Stomach (tissue), 4 donors: ENCODE data around the gene BAZ1A.

Experiments used
- EP300 ChIP-seq: sonication (generic); formaldehyde crosslinking; IDR thresholded peaks from one replicate; pipeline ENCODE4 v1.6.1; 2017; ENCODE audit warnings: antibody characterized with exemption
- POLR2A ChIP-seq, 4 donors: fragments of 450-650 bp; IDR thresholded peaks; one replicate each; pipeline ENCODE4 v1.6.1; 2016; ENCODE audit warnings: antibody characterized with exemption in 4 of 4, control low read depth in 2 of 4, mild to moderate bottlenecking in 1 of 4, moderate library complexity in 1 of 4
- POLR2AphosphoS5 ChIP-seq, 3 donors: sonication (generic); formaldehyde crosslinking; IDR thresholded peaks; one replicate each; pipeline ENCODE4 v1.6.1; 2016; ENCODE audit warnings: antibody characterized with exemption in 3 of 3
- TF ChIP-seq, protein P1 (sequence below), 7 experiments: fragments of 450-650 bp in 4 of 7; fragments of 200-600 bp in 3 of 7; sonication (generic) in 3 of 7; IDR thresholded peaks; one replicate each; pipeline ENCODE4 v1.5.1; 2016 to 2019; ENCODE audit warnings: antibody characterized with exemption in 7 of 7, control low read depth in 2 of 7, mild to moderate bottlenecking in 1 of 7

DNA sequence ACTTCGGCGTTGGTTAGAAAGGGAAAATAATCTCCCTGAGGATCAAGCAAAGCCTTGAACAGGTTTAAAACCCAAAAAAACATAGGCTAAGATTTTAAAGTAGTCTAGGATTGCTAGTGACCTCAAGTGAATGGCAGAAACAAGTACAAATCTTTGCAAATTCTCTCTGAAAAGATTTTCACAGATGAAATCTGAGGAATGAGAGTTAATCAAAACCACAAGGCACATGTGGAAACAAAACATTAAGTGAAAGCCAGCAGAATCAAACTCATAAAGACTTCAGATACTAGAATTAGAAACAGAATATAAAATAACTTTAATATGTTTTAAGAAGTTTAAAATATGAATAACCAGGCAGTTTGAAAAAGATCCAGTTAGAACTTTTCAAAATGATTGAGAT is 108.6 kb downstream of the BAZ1A start:
- TF ChIP-seq, protein P1, sequence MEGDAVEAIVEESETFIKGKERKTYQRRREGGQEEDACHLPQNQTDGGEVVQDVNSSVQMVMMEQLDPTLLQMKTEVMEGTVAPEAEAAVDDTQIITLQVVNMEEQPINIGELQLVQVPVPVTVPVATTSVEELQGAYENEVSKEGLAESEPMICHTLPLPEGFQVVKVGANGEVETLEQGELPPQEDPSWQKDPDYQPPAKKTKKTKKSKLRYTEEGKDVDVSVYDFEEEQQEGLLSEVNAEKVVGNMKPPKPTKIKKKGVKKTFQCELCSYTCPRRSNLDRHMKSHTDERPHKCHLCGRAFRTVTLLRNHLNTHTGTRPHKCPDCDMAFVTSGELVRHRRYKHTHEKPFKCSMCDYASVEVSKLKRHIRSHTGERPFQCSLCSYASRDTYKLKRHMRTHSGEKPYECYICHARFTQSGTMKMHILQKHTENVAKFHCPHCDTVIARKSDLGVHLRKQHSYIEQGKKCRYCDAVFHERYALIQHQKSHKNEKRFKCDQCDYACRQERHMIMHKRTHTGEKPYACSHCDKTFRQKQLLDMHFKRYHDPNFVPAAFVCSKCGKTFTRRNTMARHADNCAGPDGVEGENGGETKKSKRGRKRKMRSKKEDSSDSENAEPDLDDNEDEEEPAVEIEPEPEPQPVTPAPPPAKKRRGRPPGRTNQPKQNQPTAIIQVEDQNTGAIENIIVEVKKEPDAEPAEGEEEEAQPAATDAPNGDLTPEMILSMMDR (IDR thresholded peaks at IDR 0.05): no peak
- TF ChIP-seq POLR2A (IDR thresholded peaks at IDR 0.05) (no peak), POLR2AphosphoS5 (IDR thresholded peaks at IDR 0.05) (no peak), EP300 (no peak)
